GM23248 (cell line): Measurements from ENCODE around the gene TBC1D8. TPM values are rescaled to one million over a fixed set of nuclear protein-coding genes. Genes with fewer than 3 reads are reported as not detected.

Source experiments
- DNase-seq: peaks from one replicate; pipeline ENCODE4 v3.0.0-alpha.2; 2015
- H2AFZ ChIP-seq: fragments of 200-600 bp; sonication (generic); 2 replicates; pipeline ENCODE4 v1.6.1; 2016; ENCODE audit warnings: antibody characterized with exemption
- H3F3A ChIP-seq: fragments of 200-600 bp; sonication (generic); 2 replicates; pipeline ENCODE4 v1.6.1; 2016; ENCODE audit warnings: mild to moderate bottlenecking, antibody characterized with exemption, mixed run types; ENCODE audit not compliant: insufficient read depth
- H3K27ac ChIP-seq: fragments of 200-600 bp; sonication (generic); 2 replicates; pipeline ENCODE4 v1.5.1; 2016; ENCODE audit warnings: mild to moderate bottlenecking
- H3K27me3 ChIP-seq: fragments of 200-600 bp; sonication (generic); replicated peaks from 2 replicates; pipeline ENCODE4 v1.6.1; 2016; ENCODE audit warnings: mild to moderate bottlenecking; ENCODE audit not compliant: insufficient read depth
- H3K36me3 ChIP-seq: fragments of 200-600 bp; sonication (generic); 2 replicates; pipeline ENCODE4 v1.6.1; 2016; ENCODE audit warnings: low read depth, mild to moderate bottlenecking
- H3K4me1 ChIP-seq: fragments of 200-600 bp; sonication (generic); 2 replicates; pipeline ENCODE4 v1.6.1; 2016; ENCODE audit warnings: mild to moderate bottlenecking; ENCODE audit not compliant: insufficient read depth
- H3K4me2 ChIP-seq: fragments of 200-600 bp; sonication (generic); one replicate; pipeline ENCODE4 v1.6.1; 2016; ENCODE audit warnings: mild to moderate bottlenecking; ENCODE audit not compliant: unreplicated experiment
- H3K4me3 ChIP-seq: fragments of 200-600 bp; sonication (generic); 2 replicates; pipeline ENCODE4 v1.5.1; 2016; ENCODE audit warnings: mild to moderate bottlenecking
- H3K79me2 ChIP-seq: fragments of 200-600 bp; sonication (generic); 2 replicates; pipeline ENCODE4 v1.6.1; 2016; ENCODE audit warnings: mild to moderate bottlenecking; ENCODE audit not compliant: insufficient read depth
- H3K9ac ChIP-seq: fragments of 200-600 bp; sonication (generic); 2 replicates; pipeline ENCODE4 v1.6.1; 2016; ENCODE audit warnings: mild to moderate bottlenecking
- H3K9me2 ChIP-seq: fragments of 200-600 bp; sonication (generic); 2 replicates; pipeline ENCODE4 v1.6.1; 2016; ENCODE audit warnings: mixed run types, mild to moderate bottlenecking, moderate library complexity; ENCODE audit not compliant: insufficient read depth
- H3K9me3 ChIP-seq: fragments of 200-600 bp; sonication (generic); one replicate; pipeline ENCODE4 v1.6.1; 2017; ENCODE audit warnings: low read depth
- H4K20me1 ChIP-seq: fragments of 200-600 bp; sonication (generic); 2 replicates; pipeline ENCODE4 v1.6.0; 2016; ENCODE audit not compliant: insufficient read depth
- EZH2 ChIP-seq: fragments of 200-600 bp; sonication (generic); IDR thresholded peaks from 2 replicates; pipeline ENCODE4 v1.6.1; 2018; ENCODE audit warnings: antibody characterized with exemption, mild to moderate bottlenecking; ENCODE audit not compliant: insufficient read depth, poor library complexity, severe bottlenecking
- EZH2phosphoT487 ChIP-seq: fragments of 200-600 bp; sonication (generic); IDR thresholded peaks from 2 replicates; pipeline ENCODE4 v1.6.1; 2018; ENCODE audit warnings: antibody characterized with exemption, moderate library complexity, mild to moderate bottlenecking, low read depth; ENCODE audit not compliant: insufficient read depth
- WGBS, 2 experiments: methylation state at CpG; one replicate each; pipeline ENCODE4 v1.1.6; 2015 to 2017; ENCODE audit warnings: low lambda C conversion rate in 2 of 2, low coverage in 1 of 2; ENCODE audit errors: missing lambda C conversion rate in 2 of 2; 5-methylcytosine and 5-hydroxymethylcytosine counted together
- in situ Hi-C: fragments of 300-500 bp; cut with MboI; formaldehyde crosslinking; loops from 2 replicates; pipeline ENCODE4 v1.15.0; 2020
- polyA plus RNA-seq: library from polyadenylated mRNA; unstranded; fragments of >200 nt; fragmentation: Nextera tagmentation; extraction: Ambion mirVana; gene quantifications from 2 replicates; pipeline ENCODE4 v1.2.1, GENCODE V29; 2016
- total RNA-seq: library from RNA; depleted of rRNA; stranded (reverse); fragments of >200 nt; shearing (Covaris generic); gene quantifications from 2 replicates; pipeline ENCODE4 v1.2.3, GENCODE V29; 2014

Gene TBC1D8
- total and polyA plus RNA-seq, 2 experiments from 2014 or later: 2.5 to 2.6 TPM

- WGBS, 2 experiments: 88 to 95% methylated on average over 22 of the region's 22 CpGs
- DNase-seq: no peak
- Histone ChIP-seq H3K4me3 (no peak overlapping the region), H3F3A (no peaks in the 10 kb centered on the region), H3K9me2 (no peaks in the 10 kb centered on the region), H4K20me1 (no peaks in the 10 kb centered on the region), H3K27me3 (no peaks in the 10 kb centered on the region), H3K4me2 (no peak overlapping the region), H3K4me1 (no peaks in the 10 kb centered on the region), H3K79me2 (no peaks in the 10 kb centered on the region), H3K9ac (no peak overlapping the region), H3K9me3 (no peaks in the 10 kb centered on the region), H3K27ac (no peak overlapping the region), H2AFZ (no peak overlapping the region), H3K36me3 (no peaks in the 10 kb centered on the region)
- in situ Hi-C loops: no loop called here
- TF ChIP-seq EZH2: no peak
- TF ChIP-seq EZH2phosphoT487: no peak
These were observed 176.3 kb downstream of the TBC1D8 start for GRCh38 chr2:100974712-100975520.

GRCh38 chr2:100972452-100972851 is 178.7 kb downstream of the TBC1D8 start:
- 96 to 97% methylated on average over 7 of the region's 7 CpGs for WGBS, 2 experiments
- no peak overlapping the region for H3K9ac ChIP-seq
- in situ Hi-C loops: no loop called here
- no peaks in the 10 kb centered on the region for H3K9me2 ChIP-seq
- H3F3A ChIP-seq: no peaks in the 10 kb centered on the region
- H3K79me2 ChIP-seq: no peaks in the 10 kb centered on the region
- H3K4me2 ChIP-seq: no peak overlapping the region
- H3K4me1 ChIP-seq: no peaks in the 10 kb centered on the region
- H3K36me3 ChIP-seq: no peaks in the 10 kb centered on the region
- H3K27ac ChIP-seq: no peak overlapping the region
- H3K4me3 ChIP-seq: no peak overlapping the region
- H2AFZ ChIP-seq: no peak overlapping the region
- H4K20me1 ChIP-seq: no peaks in the 10 kb centered on the region
- no peak for TF ChIP-seq EZH2phosphoT487
- TF ChIP-seq EZH2: no peak
- H3K9me3 ChIP-seq: no peaks in the 10 kb centered on the region
- no peaks in the 10 kb centered on the region for H3K27me3 ChIP-seq
- no peak for DNase-seq

GRCh38 chr2:100971221-100971620 is 180.0 kb downstream of the TBC1D8 start:
- no peak overlapping the region for H2AFZ ChIP-seq
- no peak overlapping the region for H3K9ac ChIP-seq
- H3K27ac ChIP-seq: no peak overlapping the region
- H3K9me2 ChIP-seq: no peaks in the 10 kb centered on the region
- H4K20me1 ChIP-seq: no peaks in the 10 kb centered on the region
- H3K9me3 ChIP-seq: no peaks in the 10 kb centered on the region
- no peaks in the 10 kb centered on the region for H3K4me1 ChIP-seq
- no peaks in the 10 kb centered on the region for H3K27me3 ChIP-seq
- no peaks in the 10 kb centered on the region for H3K36me3 ChIP-seq
- in situ Hi-C loops: no loop called here
- no peaks in the 10 kb centered on the region for H3F3A ChIP-seq
- WGBS, 2 experiments: 95 to 99% methylated on average over 9 of the region's 9 CpGs
- no peak for DNase-seq
- H3K79me2 ChIP-seq: no peaks in the 10 kb centered on the region
- no peak overlapping the region for H3K4me3 ChIP-seq
- H3K4me2 ChIP-seq: no peak overlapping the region
- no peak for TF ChIP-seq EZH2phosphoT487
- TF ChIP-seq EZH2: no peak

- Histone ChIP-seq H3K27ac (no peak overlapping the region), H3K9me3 (no peaks in the 10 kb centered on the region), H3K4me1 (peaks cover 6% of the 10 kb centered on the region), H4K20me1 (no peaks in the 10 kb centered on the region), H3K27me3 (no peaks in the 10 kb centered on the region), H2AFZ (no peak overlapping the region), H3F3A (no peaks in the 10 kb centered on the region), H3K4me3 (no peak overlapping the region), H3K9me2 (no peaks in the 10 kb centered on the region), H3K9ac (no peak overlapping the region), H3K36me3 (no peaks in the 10 kb centered on the region), H3K79me2 (no peaks in the 10 kb centered on the region), H3K4me2 (no peak overlapping the region)
- in situ Hi-C loops: no loop called here
- no peak for DNase-seq
- 97% methylated on average over 7 of the region's 7 CpGs for WGBS, 2 experiments
- no peak for TF ChIP-seq EZH2
- no peak for TF ChIP-seq EZH2phosphoT487
These were observed 181.2 kb downstream of the TBC1D8 start for GRCh38 chr2:100969998-100970397.
